ENCODE measurements around the gene CXXC5. TPM values are rescaled to one million over a fixed set of nuclear protein-coding genes. Genes with fewer than 3 reads are reported as not detected.

CXXC5 gene
- total and polyA plus RNA-seq, 9 of the 15 experiments (the other 6 are each of a cell fraction or from before 2014, with no cell fraction given), result 1.9 to 123 (median 45.8) TPM

DNA sequence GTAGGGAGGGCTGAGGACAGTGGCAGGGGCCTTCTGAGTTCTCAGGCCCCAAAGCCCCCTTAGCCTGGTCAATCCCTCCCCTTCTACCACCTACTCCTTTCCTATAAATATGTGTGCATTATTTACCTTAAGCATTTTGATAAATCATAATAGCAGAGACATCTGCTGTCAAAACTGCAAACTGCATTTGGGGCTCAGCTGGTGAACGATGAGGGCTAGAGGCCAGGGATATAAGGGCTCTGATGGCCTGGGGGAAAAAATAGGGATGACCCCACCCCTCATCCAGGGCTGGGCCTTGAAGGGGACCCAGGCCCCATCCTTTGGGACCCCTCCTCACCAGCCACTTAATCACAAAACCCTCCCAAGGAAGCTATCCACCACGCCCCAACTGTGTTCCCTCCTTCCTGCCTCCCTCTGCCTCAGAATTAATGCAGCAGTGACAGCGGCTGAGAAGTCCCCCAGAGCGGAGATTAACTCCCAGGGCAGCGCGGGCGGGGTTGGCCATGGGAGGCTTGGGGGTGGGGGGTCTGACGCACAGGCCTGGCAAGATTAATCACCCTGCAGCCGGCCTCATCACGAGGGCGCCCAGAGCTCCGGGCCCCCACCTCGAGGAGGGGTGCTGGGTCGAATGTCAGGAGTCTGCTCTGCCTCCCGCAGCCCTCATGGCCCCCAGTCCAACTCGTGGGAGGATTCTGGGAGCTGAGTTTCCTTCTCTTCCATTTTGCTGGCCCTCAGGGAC lies 42.1 kb downstream of the CXXC5 start:
- WGBS (ENCODE audit: insufficient coverage, low coverage, missing lambda C conversion rate), result 3% methylated on average over 12 of the region's 16 CpGs
- Histone ChIP-seq H3K36me3 (ENCODE audit: control insufficient read depth, insufficient read depth, low read length) (peaks cover 26% of the 10 kb centered on the region; the same call in 2 of the 3 replicates), H3K9ac (ENCODE audit: insufficient read depth in 1 of 2, low read depth in 2 of 2, low read length in 2 of 2) (peak overlapping the region; percentile 18 to 83; a peak in 3 of 4 replicates), H3K4me2 (ENCODE audit: insufficient read depth, low read length) (peak overlapping the region; percentile 44), H3K27me3 (ENCODE audit: control insufficient read depth in 2 of 2, insufficient read depth in 2 of 2, low read length in 2 of 2) (no peaks in the 10 kb centered on the region; a peak in 1 of 5 replicates), H3K4me3 (no peak overlapping the region), H3K27ac (ENCODE audit: extremely low read depth, low read depth, low read length) (peak overlapping the region; percentile 29), H4K20me1 (replicated peaks; ENCODE audit: control insufficient read depth, insufficient read depth, low read length) (no peaks in the 10 kb centered on the region), H3K9me1 (ENCODE audit: control insufficient read depth, insufficient read depth, low read length) (no peaks in the 10 kb centered on the region), H3K9me3 (replicated peaks; ENCODE audit: control insufficient read depth, insufficient read depth, low read depth, low read length) (no peaks in the 10 kb centered on the region), H3K79me2 (ENCODE audit: control insufficient read depth, insufficient read depth, low read length) (no peaks in the 10 kb centered on the region; the same call in 2 of the 3 replicates), H3K4me1 (replicated peaks in 1 of 2; ENCODE audit: control insufficient read depth in 2 of 2, insufficient read depth in 2 of 2, low read length in 2 of 2) (peaks cover 38 to 60% of the 10 kb centered on the region in 2 experiments), H2AFZ (ENCODE audit: low read depth, low read length) (peak overlapping the region; percentile 77)
- BruUV-seq (replicated peaks), result no TSS peak
- ATAC-seq (peak; percentile 70), DNase-seq (ENCODE audit: extremely low read depth in 1 of 4, low spot score in 3 of 4) (peak; percentile 60 to 85 (median 70)), FAIRE-seq (peak; percentile 49)
- CTCF ChIA-PET (ENCODE audit: low intra/inter-chr PET ratio), result interaction anchor here (0.7 to 2.0 kb wide), 3 partner anchors 33 to 57 kb away, joined by 3 to 9 read pairs (median 3); no protein-coding TSS in a partner anchor
- in situ Hi-C loops (cut with MboI) (no loop called here), intact Hi-C loops (cut with micrococcal nuclease) (loop anchor here (1.0 to 10.0 kb wide), 5 partner anchors 21 to 268 kb away; partner anchors contain the start of gene UBE2D2)
- POLR2A ChIA-PET, result interaction anchor here (0.6 to 1.7 kb wide), 14 partner anchors 9 to 280 kb away, joined by 3 to 8 read pairs (median 3); partner anchors contain the start of gene CXXC5
- TF ChIP-seq, protein P1, sequence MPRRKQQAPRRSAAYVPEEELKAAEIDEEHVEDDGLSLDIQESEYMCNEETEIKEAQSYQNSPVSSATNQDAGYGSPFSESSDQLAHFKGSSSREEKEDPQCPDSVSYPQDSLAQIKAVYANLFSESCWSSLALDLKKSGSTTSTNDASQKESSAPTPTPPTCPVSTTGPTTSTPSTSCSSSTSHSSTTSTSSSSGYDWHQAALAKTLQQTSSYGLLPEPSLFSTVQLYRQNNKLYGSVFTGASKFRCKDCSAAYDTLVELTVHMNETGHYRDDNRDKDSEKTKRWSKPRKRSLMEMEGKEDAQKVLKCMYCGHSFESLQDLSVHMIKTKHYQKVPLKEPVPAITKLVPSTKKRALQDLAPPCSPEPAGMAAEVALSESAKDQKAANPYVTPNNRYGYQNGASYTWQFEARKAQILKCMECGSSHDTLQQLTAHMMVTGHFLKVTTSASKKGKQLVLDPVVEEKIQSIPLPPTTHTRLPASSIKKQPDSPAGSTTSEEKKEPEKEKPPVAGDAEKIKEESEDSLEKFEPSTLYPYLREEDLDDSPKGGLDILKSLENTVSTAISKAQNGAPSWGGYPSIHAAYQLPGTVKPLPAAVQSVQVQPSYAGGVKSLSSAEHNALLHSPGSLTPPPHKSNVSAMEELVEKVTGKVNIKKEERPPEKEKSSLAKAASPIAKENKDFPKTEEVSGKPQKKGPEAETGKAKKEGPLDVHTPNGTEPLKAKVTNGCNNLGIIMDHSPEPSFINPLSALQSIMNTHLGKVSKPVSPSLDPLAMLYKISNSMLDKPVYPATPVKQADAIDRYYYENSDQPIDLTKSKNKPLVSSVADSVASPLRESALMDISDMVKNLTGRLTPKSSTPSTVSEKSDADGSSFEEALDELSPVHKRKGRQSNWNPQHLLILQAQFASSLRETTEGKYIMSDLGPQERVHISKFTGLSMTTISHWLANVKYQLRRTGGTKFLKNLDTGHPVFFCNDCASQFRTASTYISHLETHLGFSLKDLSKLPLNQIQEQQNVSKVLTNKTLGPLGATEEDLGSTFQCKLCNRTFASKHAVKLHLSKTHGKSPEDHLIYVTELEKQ (CRISPR knock-in tag; IDR thresholded peaks at IDR 0.05), result no peak
- TF ChIP-seq YY1 (IDR thresholded peaks at IDR 0.05; ENCODE audit: borderline replicate concordance in 1 of 3, control insufficient read depth in 1 of 3, extremely low read depth in 1 of 3, insufficient read depth in 3 of 3, insufficient read length in 1 of 3, insufficient replicate concordance in 2 of 3, low read depth in 1 of 3, low read length in 2 of 3) (no peak), ZNF77 (CRISPR knock-in tag; IDR thresholded peaks at IDR 0.05) (no peak), NFATC3 (IDR thresholded peaks at IDR 0.05) (no peak), MTA2 (IDR thresholded peaks at IDR 0.05; ENCODE audit: low read depth) (no peak), U2AF1 (optimal IDR thresholded peaks at IDR 0.05; ENCODE audit: low read depth, low read length) (no peak), TAF7 (tag; IDR thresholded peaks at IDR 0.05) (no peak)
- TF ChIP-seq, protein P2, sequence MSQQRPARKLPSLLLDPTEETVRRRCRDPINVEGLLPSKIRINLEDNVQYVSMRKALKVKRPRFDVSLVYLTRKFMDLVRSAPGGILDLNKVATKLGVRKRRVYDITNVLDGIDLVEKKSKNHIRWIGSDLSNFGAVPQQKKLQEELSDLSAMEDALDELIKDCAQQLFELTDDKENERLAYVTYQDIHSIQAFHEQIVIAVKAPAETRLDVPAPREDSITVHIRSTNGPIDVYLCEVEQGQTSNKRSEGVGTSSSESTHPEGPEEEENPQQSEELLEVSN (IDR thresholded peaks at IDR 0.05; ENCODE audit: borderline replicate concordance in 1 of 2, extremely low read depth in 1 of 2, insufficient read depth in 1 of 2, insufficient read length in 1 of 2, low read depth in 1 of 2, low read length in 1 of 2, poor library complexity in 1 of 2, severe bottlenecking in 1 of 2), result peak in 1 of 2 experiments; percentile 7
- TF ChIP-seq, protein P3, sequence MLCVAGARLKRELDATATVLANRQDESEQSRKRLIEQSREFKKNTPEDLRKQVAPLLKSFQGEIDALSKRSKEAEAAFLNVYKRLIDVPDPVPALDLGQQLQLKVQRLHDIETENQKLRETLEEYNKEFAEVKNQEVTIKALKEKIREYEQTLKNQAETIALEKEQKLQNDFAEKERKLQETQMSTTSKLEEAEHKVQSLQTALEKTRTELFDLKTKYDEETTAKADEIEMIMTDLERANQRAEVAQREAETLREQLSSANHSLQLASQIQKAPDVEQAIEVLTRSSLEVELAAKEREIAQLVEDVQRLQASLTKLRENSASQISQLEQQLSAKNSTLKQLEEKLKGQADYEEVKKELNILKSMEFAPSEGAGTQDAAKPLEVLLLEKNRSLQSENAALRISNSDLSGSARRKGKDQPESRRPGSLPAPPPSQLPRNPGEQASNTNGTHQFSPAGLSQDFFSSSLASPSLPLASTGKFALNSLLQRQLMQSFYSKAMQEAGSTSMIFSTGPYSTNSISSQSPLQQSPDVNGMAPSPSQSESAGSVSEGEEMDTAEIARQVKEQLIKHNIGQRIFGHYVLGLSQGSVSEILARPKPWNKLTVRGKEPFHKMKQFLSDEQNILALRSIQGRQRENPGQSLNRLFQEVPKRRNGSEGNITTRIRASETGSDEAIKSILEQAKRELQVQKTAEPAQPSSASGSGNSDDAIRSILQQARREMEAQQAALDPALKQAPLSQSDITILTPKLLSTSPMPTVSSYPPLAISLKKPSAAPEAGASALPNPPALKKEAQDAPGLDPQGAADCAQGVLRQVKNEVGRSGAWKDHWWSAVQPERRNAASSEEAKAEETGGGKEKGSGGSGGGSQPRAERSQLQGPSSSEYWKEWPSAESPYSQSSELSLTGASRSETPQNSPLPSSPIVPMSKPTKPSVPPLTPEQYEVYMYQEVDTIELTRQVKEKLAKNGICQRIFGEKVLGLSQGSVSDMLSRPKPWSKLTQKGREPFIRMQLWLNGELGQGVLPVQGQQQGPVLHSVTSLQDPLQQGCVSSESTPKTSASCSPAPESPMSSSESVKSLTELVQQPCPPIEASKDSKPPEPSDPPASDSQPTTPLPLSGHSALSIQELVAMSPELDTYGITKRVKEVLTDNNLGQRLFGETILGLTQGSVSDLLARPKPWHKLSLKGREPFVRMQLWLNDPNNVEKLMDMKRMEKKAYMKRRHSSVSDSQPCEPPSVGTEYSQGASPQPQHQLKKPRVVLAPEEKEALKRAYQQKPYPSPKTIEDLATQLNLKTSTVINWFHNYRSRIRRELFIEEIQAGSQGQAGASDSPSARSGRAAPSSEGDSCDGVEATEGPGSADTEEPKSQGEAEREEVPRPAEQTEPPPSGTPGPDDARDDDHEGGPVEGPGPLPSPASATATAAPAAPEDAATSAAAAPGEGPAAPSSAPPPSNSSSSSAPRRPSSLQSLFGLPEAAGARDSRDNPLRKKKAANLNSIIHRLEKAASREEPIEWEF (CRISPR knock-in tag; IDR thresholded peaks at IDR 0.05), result 0 out of 2 replicates have a peak, but pooled peaks have one; percentile 41

Measured in K562 (cell line).